Activated CD4-positive, CD25-positive, alpha-beta regulatory T cell treated with anti-CD3 and anti-CD28 coated beads, Interleukin-2, amount 50 U/mL, for 16 hours (primary cell): ENCODE measurements around the gene SMTNL2.

Source experiments
- DNase-seq: peaks from one replicate; pipeline ENCODE4 v3.0.0-alpha.2; 2020; ENCODE audit warnings: low read depth, low spot score

The SMTNL2 gene

DNA sequence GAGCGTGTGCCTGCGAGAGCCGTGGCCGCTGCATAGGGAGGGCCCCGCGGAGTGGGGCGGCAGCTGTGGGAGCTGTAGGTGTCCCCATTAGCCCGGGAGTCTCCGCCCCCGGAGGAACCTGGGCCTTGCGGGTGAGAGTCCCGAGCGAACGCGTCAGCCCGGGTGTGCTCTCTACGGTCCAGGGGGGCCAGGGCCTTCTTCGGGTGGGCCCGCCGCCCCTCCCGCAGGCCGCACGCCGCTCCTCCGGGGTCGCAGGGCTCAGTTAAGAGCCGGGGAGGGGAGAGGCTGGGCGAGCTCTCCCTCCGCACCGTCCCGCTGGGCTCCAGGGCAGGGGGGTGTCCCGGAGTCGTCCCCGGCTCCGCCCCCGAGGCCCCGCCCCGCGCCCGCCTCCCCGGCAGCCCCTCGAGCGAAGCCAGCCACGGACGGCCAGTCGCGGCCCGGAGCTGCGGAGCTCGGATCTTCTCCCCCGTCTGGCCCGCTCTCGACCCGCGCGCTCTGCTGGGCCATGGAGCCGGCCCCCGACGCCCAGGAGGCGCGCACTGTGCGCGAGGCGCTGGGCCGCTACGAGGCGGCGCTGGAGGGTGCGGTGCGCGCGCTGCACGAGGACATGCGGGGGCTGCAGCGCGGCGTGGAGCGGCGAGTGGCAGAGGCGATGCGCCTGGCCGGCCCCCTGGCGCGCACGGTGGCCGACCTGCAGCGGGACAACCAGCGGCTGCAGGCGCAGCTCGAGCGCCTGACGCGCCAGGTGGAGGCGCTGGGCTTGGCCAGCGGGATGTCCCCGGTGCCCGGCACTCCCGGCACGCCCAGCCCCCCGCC lies at the start of gene SMTNL2:
SMTNL2 (plus strand) TSS at position 429 of the 816 bp plus-strand sequence; CDS start at position 506, 77 bp downstream.
- no peak for DNase-seq

DNA sequence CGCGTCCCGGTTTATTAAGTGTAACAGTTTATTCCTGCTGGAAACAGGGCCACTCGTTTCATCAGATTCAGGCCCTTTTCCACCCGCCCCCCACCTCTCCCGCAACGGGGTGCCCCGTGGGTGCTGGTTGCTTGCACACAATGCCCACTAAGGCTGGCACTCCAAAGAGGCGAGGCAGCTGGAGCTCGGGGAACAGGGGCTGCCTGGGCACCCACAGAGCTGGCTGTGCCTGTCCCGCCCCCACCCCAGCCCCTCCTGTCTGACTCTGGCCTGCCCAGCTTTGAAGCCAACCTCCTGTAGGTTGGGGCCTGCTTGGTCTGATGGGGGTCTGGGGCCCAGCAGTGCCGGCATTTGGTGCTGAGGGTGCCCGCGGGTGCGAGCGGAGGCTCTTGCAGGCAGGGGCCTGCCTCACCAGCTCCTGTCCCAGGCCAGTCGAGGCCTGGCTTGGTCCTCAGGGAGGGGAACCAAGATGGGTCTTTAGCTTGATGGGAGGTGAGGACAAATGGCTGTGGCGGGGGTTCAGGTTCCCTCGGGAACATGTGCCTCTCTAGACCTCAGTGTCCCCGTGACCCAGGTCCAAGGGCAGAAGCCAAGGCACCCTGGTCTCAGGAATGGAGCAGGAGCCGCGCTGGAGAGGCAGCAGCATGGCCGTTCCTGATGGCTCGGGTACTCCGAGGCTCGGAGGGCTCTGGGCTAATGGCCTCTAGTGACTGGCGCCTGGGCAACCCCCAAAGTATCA lies 49.2 kb upstream of the SMTNL2 start:
- DNase-seq: no peak

DNA sequence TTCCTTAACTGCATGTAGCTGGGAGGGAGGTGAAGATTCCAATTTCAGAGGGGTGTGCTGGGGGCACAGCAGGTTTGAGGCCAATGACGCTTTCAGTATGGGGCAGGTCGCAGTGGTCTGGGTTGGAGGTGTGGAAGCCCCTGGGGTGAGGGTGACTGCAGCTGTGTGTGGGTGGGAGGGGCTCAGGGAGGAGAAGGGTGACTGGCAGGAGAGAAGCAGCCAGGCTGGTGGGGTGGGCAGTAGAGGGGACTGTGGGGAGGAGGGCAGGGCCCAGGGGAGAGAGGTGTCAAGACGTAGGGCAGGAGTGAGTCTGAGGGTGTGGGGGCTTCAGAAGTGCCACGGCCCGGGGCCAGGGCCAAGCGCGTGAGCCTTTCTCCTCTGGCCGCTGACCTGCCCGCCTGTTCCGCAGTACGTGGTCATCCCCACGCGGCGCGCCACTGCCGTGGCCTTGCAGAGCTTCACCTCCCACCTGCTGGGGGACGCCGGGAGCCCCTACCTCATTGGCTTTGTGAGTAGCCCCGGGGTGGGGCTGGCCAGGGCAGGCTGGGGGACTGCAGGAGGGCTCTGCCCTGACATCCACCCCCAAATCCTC lies 48.6 kb upstream of the SMTNL2 start:
- DNase-seq: no peak

DNA sequence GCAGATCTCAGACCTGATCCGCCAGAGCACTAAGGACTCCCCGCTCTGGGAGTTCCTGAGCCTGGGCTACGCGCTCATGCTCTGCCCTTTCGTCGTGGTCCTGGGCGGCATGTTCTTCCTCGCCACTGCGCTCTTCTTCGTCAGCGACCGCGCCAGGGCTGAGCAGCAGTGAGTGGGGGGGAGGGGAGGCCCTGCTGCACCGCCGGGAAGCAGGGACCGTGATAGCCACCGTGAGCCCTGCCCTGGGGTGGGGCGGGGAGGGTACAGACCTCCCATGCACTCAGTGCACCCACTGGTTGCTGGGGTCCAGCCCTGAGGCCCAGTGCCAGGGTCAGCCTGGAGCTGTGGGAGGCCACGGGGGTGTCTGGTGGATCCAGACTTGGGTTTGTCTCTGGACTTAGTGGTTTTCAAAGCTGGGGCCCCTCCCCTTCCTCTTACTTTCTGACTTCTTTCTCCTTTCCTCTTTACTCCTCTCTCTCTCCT lies 48.0 kb upstream of the SMTNL2 start:
- no peak for DNase-seq

DNA sequence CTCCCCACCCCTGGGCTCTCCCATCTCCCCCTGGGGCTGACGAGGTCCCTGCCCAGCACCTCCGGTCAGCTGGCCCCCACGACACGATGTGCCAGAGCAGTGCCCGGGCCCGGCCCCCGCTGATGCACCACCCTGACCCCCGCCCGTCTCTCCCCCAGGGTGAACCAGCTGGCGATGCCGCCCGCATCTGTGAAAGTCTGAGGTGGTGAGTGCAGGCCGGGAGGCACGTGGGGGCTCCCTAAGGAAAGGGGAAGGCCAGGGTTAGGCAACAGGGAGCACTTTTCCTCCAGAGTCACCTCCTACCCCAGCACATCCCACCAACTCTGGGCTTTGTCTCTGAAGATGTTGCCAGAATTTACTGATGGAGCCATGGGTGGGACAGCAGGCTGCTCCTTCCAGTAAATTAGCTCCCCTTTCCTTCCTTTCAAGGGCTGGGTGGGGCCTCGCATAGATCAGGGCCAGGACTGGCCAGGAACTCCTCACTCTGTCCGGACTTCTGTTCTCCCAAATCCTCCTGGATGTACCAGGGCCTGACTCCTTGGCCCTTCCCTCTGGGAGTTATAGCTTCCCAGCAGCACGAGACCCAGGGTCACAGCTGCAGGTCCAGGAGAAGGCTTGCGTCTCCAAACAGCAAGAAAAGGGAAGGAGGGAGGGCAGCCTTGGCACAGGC lies 47.5 kb upstream of the SMTNL2 start:
- DNase-seq: no peak

DNA sequence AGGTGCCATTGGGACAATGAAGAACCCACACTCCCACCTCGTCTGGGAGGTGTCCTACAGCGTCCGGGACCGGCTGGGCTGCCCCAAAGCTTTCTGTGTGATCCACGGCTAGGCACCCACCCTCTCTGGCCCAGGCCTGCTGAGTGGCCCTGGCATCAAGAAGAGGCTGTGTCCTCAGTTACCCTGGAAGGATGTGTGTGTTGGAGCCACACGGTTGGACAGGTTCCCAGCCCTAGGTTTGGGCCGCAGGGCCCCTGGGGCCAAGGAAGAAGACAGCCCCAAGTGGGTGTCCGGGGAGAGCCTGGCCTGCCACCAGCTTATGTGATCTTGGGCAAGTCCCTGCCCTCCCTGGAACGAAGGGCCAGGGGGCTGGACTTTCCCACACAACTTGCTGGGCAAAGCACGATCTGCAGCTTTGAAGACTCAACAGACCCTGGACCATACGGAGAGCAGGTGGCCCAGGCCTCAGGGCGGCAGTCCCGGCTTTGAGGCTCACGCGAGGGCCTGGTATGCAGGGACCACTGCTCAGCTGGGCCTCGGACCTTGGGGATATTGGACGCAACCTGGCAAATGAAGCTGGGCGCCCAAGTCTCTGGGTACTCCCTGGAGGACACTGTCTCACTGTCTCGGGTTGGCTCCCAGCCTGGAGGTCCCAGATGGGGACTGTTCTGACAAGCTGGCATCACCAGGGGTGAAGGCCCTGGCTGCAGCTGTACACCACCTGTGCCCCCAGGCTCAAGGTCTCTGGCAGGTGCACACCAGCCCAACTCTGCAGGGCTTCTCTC lies 46.7 kb upstream of the SMTNL2 start:
- DNase-seq: no peak

DNA sequence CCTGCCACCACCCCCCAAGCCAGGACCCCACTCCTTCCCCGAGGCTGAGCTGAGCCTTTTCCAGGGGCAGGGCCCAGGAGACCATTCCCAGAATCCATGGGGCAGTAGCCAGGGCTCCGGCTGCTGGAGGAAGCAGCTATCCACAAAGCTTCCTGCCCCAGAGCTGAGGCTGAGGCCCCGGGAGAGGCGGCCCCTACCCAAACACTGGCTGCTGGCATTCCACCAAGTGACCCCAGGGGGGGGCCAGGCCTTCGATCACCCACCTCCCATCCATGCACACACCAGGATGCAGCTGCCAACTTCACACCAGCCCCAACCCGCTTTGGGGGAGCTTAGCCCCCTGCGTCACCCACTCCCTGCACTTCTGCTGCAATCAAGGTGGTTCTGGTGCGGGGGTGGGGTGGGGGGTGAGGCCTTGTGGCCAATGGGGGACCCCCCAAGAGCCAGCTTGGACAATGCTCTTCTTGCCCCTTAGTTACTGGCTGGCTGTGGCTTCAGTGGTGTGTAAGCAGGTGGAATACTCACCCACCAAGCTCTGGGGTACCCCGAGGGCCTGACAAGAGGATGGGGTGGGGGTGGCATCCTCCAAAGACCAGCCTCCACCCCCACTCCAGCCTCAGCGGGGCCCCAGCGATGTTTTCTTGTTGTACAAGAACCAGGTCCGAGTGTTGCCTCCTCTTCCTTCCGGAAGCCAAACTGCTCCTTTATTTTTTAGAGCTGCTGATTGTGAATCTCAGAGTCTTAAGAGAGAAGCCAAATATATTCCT lies 45.9 kb upstream of the SMTNL2 start:
- no peak for DNase-seq

DNA sequence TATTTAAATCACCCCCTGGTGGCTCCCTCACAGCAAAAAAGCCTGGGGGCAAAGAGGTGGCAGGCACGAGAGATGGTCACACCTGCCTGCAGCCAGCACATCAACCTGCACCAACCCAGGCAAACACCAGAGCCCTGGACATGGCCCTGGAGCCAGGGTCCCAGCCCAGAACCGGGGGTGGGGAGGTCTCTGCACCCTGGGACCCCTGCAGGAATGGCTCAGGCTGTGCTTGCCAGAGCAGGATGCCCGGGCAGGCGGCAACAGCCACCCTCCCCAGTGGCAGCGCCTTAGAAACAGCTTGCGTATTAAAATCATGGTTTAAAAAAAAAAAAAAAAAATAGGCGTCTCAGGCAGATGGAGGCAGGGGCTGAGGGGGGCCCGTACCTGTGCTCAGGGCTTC lies 45.3 kb upstream of the SMTNL2 start:
- DNase-seq: no peak

DNA sequence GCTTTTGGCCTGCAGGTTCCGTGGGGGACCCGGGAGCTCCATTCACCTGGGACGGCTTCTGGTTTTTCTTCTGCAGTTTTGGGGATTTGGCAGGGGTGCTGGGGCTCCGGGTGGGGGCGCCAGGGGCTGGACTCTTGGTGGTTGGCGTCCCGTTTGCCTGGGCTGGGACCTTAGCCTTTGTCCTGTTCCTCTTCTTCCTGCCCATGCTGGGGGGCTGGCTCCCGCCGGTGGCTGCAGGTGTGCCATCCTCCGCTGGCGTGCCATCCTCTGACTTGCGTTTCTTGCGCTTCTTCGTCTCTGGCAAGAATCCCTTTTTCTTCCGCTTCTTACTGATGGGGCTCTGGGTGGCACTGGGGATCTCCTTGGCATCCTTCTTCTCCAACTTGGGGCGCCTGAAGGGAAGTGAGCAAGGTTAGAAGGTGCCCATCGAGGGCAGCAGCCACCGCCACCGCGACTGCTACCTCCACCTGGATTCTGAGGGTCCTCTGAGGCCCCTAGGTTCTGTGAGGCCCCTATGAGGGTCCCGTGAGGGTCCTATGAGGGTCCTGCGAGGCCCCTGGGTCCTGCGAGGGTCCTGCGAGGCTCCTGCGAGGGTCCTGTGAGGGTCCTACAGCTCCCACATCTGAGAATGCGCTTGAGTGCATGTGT lies 44.6 kb upstream of the SMTNL2 start:
- DNase-seq: no peak

DNA sequence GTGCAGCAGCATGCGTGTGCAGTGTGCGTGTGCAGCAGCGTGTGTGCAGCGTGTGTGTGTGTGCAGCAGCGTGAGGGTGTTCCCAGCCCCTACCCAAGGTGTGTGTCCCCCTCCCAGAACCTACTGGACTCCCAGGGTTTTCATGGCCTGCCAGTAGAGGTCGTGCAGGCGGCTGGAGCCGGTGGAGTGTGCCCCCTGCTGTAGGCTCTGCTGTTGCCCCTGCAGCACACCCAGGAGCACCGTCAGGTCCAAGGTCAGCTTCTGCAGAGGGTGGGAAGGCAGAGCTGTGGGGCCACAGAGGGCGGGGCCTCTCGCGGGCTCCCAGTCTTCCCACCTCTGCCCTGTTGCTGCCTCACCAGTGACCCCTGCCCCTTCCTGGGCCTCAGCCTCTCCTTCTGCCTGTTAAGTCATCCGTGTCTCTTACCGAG lies 44.1 kb upstream of the SMTNL2 start:
- no peak for DNase-seq

DNA sequence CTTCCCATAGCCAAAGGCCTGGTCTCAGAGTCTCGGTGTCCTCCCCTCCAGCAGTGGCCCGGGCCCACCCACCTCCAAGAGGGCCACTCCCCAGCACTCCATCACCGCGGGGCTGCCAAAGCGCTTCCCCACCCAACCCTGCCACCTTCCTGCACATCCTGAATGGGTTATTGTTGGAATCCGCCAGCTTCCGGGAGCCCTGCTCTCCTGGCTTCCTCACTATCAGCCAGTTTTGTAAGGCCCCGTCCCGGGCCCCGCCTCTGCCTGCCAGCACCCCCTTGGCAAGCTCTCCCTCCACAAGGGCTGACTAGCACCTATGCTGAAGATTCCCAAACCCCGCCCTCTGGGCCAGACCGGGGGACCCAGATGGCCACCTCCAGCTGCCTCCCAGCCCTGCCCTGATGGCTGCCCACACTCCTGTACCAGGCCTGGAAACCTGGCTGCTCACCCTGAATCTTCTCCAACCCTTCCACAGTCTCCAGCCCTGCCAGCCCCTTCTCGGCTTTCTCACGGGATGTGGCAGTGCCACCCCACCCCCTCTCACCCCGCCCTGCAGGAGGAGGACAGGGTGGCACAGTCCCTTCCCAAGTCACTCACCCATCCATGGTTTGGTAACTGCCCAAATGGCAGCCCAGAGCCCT lies 43.5 kb upstream of the SMTNL2 start:
- no peak for DNase-seq

DNA sequence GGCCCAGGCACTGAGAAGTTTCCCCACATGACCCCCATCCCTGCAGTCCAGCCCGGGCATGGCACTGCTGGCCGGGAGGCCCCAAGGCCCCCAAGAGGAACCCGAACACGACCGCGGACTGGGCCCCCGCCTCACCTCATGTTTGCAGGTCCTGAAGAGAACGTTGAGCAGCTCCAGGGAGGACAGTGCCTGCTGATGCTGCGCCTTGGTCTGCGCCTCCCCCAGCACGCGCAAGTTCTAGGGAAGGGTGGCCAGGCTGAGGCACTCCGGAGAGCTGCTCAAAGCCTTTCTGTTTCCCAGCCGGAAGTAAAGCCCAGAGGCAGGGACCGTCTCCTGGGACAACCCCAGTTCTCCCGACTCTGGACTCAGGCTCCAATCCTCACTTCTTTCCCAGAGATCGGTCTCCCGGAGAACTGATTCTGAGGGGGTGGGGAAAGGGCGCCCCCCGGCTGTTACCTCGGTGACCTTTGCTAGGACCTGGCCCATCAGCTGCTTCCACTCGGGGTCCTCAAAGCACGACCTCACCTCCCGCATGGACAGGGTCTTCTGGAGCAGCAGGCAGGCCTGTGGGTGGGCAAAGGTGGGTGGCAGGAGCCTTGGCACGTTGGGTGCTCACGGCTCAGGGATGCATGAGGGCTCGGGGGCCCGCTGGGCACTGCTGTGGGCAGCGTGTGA lies 42.9 kb upstream of the SMTNL2 start:
- no peak for DNase-seq

DNA sequence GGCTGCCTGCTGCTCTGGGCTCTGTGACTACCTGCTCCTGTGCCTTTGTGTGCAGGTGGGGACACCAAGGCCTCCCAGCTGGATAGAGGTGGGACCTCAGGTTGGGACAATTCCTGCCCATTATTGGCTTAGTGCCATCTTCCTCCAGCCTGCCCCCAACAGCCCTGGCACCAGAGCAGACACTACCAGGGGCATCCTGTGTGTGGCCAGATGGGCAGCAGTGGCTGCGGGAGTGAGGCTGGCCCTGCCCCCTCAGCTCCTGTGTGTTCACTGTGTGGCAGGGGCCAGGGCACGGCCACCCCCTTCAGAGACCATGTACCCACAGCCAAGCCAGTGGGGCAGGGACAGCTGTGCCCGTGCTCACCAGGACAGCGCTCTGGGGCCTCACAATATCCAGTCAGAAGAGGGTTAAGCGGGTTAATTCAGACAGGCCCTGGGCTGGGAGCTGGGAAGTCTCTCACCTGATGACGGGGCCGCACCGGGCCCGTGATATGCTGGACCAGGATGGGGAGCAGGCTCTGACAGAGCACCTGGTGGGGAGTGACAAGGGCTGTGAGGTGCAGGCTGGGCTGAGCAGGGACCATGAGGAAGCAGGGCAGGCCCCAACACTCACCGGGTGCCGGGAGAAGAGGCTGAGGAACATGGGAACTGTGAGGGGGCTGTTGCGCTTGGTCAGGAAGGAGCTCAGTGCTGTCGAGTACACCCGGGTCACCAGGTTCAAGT lies 42.2 kb upstream of the SMTNL2 start:
- DNase-seq: no peak

DNA sequence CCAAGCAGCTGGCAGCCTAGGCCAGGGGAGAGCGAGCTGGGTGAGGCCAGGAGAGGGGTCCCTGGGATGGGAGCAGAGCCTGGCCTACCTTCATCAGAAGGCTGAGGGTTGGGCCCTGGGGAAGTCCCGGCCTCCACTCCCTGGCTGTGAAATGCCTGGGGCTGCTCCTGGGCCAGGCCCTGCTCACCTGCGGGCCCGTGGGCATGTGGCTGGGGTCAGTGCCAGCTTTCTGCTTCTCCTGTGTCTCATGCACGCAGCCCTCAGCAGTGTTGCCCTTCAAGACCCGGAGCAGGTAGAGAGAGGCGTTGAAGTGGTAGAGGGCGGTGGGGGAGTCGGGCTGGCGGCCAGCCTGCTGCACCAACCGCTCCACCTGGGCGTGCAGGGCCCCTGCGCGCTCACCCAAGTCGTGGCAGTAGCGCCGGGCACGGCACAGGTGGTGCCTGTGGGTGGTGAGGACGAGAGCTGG lies 41.6 kb upstream of the SMTNL2 start:
- DNase-seq: no peak

DNA sequence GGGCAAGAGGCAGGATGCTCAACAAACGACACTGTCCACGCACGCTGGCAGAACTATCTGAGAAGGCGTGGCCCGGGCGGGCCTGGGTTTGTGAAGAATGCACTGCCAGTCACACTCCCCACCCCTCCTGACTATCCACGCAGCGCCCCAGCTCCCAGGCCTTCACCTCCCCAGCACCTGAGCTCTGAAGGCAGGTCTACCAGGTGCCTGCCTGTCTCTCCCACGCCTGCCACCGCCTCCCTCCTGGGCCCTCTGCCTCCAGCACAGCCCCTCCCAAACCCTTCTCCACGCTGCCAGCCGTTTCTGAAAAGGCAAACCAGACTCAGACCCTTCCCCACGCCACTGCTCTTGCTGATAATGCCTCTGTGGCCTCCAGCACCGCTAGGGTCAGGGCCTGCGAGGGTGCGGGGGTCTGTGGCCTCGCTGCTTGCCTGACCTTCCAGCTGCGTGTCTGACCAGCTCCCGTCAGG lies 40.7 kb upstream of the SMTNL2 start:
- no peak for DNase-seq

DNA sequence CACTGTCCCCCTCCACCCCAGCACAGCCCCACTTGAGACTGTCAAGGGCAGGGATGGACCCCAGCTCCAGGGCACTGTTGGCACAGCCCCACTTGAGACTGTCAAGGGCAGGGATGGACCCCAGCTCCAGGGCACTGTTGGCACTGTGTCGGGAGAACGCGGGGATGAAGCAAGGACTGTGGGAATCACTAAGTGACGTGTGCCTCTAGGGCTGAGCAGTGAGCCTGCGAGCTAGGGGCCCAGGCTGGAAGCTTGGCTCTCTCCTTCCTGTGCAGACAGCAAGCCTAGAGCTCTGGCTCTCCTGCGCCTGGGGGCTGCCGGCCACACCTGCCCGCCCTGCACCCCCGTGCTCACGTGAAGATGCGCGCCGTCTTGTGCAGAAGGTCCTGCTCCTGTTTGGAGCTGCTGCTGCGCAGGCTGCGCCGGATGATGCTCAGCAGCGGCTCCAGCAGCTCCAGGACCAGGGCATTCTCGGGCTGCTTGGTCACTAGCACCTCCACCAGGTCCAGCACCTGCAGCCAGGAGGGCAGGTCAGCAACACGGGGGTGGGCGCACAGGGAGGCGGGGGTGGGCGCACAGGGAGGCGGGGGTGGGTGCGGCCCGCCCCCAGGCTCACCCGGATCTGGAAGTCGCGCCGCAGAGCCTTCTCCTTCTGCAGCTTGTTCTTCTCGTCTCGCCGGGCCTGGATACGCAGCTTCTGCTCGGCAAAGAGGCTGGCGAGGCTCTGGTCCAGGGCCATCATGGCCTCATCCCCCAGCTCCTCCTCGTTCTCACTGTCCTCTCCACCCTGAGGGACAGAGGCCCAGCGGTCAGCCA lies 40.0 kb upstream of the SMTNL2 start:
- DNase-seq: no peak

DNA sequence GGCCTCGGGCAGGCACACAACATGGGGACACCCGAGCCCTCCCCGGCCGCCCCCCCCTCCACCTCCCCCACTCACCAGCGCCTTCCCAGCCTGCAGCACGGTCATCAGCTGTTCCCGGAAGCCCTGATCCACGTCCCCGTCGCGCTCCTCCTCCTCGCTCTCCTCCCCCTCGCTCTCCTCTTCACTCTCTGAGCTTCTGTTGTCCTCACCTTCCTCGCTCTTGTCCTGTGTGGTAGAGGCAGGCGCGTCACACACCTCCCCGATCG lies 39.4 kb upstream of the SMTNL2 start:
- no peak for DNase-seq
